Activated naive CD8-positive, alpha-beta T cell treated with anti-CD3 and anti-CD28 coated beads, Interleukin-2, amount 50 U/mL, for 16 hours (primary cell): ENCODE data around the gene MRPS23.

Source experiments
- DNase-seq: peaks from one replicate; pipeline ENCODE4 v3.0.0-alpha.2; 2020; ENCODE audit warnings: low read depth, low spot score

MRPS23 gene

GRCh38 chr17:57879437-57880085 is 29.7 kb upstream of the MRPS23 start:
- DNase-seq: no peak

- no peak for DNase-seq
These were observed 28.0 kb upstream of the MRPS23 start for GRCh38 chr17:57877803-57878377.

GRCh38 chr17:57876866-57877237 is 27.0 kb upstream of the MRPS23 start:
- DNase-seq: no peak

GRCh38 chr17:57876023-57876865 is 26.4 kb upstream of the MRPS23 start:
- no peak for DNase-seq

GRCh38 chr17:57875290-57876022 is 25.6 kb upstream of the MRPS23 start:
- no peak for DNase-seq

- DNase-seq: no peak
These were observed 24.8 kb upstream of the MRPS23 start for GRCh38 chr17:57874434-57875289.

- no peak for DNase-seq
These were observed 24.2 kb upstream of the MRPS23 start for GRCh38 chr17:57874058-57874419.

GRCh38 chr17:57873261-57874057 is 23.6 kb upstream of the MRPS23 start:
- no peak for DNase-seq

- no peak for DNase-seq
These were observed 22.7 kb upstream of the MRPS23 start for GRCh38 chr17:57872536-57872935.

GRCh38 chr17:57871863-57872262 is 22.0 kb upstream of the MRPS23 start:
- DNase-seq: no peak

GRCh38 chr17:57871155-57871554 is 21.3 kb upstream of the MRPS23 start:
- no peak for DNase-seq

GRCh38 chr17:57870283-57870635 is 20.4 kb upstream of the MRPS23 start:
- DNase-seq: no peak

- no peak for DNase-seq
These were observed 19.9 kb upstream of the MRPS23 start for GRCh38 chr17:57869617-57870282.

- no peak for DNase-seq
These were observed 19.2 kb upstream of the MRPS23 start for GRCh38 chr17:57868910-57869616.

- DNase-seq: no peak
These were observed 18.4 kb upstream of the MRPS23 start for GRCh38 chr17:57868007-57868909.

- no peak for DNase-seq
These were observed 17.3 kb upstream of the MRPS23 start for GRCh38 chr17:57867126-57867525.

GRCh38 chr17:57866723-57867122 is 16.9 kb upstream of the MRPS23 start:
- no peak for DNase-seq

GRCh38 chr17:57866319-57866718 is 16.5 kb upstream of the MRPS23 start:
- no peak for DNase-seq
